GM12873 (cell line): Measurements from ENCODE around the gene TNPO3.

Experiments used
- TF ChIP-seq, protein P1 (sequence below): IDR thresholded peaks from 2 replicates; pipeline ENCODE4 v1.5.1; 2012; ENCODE audit warnings: low read depth, mild to moderate bottlenecking, moderate library complexity, low read length, control low read depth; ENCODE audit not compliant: insufficient read depth; ENCODE audit errors: missing control alignments

The TNPO3 gene

GRCh38 chr7:128924707-128925588 is 130.0 kb downstream of the TNPO3 start:
- TF ChIP-seq, protein P1, sequence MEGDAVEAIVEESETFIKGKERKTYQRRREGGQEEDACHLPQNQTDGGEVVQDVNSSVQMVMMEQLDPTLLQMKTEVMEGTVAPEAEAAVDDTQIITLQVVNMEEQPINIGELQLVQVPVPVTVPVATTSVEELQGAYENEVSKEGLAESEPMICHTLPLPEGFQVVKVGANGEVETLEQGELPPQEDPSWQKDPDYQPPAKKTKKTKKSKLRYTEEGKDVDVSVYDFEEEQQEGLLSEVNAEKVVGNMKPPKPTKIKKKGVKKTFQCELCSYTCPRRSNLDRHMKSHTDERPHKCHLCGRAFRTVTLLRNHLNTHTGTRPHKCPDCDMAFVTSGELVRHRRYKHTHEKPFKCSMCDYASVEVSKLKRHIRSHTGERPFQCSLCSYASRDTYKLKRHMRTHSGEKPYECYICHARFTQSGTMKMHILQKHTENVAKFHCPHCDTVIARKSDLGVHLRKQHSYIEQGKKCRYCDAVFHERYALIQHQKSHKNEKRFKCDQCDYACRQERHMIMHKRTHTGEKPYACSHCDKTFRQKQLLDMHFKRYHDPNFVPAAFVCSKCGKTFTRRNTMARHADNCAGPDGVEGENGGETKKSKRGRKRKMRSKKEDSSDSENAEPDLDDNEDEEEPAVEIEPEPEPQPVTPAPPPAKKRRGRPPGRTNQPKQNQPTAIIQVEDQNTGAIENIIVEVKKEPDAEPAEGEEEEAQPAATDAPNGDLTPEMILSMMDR = no peak

- TF ChIP-seq, protein P1 = no peak
Measured at GRCh38 chr7:128923411-128923800, 131.5 kb downstream of the TNPO3 start.

DNA sequence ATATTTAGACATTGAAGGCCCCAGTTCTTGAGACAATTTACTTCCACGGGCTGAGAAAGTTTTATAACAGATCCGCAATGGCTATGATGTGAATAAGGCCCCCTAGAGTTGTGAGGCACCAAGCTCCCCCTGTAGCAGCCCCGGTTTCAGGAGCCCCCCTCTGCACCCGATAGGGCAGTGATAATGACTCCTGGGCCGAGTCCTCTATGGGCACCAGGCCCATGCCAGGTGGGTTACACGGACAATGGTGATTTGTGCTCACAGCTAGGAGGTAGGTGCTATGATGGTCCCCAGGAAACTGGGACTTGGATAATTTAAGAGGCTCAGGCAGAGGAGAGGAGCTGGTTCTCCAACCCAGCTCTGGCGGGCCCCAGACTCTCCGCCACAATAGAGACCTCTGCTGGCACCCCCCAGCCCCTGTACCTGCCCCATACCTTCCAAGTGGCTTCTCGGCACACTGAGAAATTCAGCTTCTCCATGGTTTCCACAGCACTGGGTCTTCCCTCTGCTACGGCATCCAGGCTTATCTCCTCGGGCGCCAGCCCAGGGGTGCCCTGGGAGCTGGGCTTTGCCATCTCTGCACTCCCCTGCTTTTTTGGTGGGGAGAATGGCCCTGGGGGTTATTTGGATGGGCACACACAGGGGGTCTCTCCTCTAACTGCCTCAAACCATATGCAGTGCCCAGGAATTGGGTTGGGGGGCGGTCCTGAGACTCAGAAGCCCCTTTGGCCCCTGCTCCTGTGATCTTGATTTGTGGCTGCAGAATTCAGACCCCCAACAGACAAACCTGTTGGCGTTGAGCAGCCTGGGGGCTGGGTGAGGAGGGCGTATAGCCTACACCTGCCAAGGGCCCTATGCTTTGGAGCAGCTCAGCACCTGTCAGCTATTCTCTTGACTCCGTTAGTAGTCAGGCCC is 132.2 kb downstream of the TNPO3 start:
- TF ChIP-seq, protein P1 = no peak

GRCh38 chr7:128921866-128922440 is 133.0 kb downstream of the TNPO3 start:
- TF ChIP-seq, protein P1 = no peak

DNA sequence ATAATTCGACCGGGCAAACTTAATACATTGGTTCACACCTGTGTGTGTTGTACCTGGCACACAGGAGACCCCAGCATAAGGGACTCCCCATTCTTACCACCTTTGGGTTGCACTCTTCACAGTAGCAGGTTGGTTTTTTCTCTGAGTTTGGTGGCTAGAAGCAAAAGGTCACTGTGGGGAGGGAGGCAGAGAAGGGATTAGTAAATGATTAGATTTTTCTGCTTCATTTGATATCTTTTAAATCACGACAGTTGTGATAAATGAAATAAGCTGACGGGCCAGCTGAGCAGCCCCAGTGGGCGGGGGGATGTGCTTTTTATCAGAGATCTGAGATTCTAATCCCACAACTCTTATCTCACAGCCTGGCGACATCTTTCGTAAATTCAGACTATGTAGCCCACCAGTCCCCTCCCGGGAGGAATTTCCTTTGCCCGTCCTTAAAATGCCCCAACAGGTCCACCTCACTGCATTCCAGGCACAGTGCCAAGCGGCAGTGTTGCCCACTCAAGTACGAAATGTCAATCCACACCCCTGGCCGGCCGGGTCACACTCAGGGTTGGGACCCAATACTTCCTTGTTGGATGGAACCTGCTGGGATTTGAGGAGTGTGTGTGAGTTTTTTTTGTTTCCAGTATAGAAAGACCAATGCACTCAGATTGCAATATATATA is 133.9 kb downstream of the TNPO3 start:
- TF ChIP-seq, protein P1 = no peak

DNA sequence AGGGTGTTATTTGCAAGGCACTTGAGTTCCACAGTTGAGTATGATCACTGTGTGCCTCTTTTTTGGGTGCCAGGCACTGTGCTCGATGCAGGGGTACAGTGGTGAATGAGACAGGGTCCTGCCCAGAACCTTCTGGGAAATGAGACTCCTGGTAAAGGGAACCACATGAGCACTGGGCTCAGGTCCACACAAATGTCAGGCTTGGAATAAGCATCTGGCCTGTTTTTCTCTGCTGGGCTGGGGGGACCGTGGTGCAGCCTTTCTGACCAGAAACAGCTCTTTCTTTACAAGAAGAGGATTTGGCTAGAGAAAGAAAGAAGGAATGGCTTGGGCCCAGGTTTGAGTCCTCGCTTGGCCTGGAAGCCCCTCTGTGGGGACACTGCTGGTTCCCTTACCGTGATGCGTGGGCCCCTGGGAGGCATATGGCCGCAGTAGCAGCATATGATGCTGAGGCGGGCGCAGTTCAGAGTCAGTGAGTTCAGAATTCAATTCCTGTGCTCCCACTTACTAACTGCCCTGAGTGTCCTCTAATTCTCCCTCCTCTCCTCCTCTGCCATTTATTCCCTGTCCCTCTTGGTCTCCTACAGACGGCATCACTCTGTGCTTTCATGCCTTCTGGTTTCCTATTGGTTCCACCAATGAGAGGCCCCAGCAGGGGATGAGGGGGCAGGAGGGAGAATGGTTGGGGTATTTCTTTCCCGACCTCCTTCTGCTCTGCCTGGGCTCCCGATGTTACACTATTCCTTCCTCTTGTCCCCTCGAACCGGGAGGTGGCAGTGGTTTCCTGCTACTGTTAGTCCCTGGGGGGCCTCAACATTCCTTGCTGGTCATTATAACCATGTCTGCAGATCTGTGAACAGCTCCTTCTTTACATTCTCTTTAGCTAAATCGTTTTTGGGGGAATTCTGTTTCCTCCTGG is 134.8 kb downstream of the TNPO3 start:
- TF ChIP-seq, protein P1 = no peak
